HepG2 (cell line): Measurements from ENCODE around the gene DLG3. TPM values are rescaled to one million over a fixed set of nuclear protein-coding genes. Genes with fewer than 3 reads are reported as not detected.

Experiments
- ATAD3A ChIP-seq: sonication (generic); formaldehyde crosslinking; IDR thresholded peaks from 2 replicates; pipeline ENCODE4 v1.4.0; 2020; ENCODE audit warnings: missing genetic modification reagents
- BCL6 ChIP-seq: IDR thresholded peaks from 2 replicates; pipeline ENCODE4 v1.6.1; 2016; ENCODE audit warnings: missing genetic modification reagents, missing compliant biosample characterization
- ETV5 ChIP-seq: IDR thresholded peaks from 2 replicates; pipeline ENCODE4 v1.6.1; 2018; ENCODE audit warnings: missing biosample characterization, missing genetic modification reagents, inconsistent platforms, borderline replicate concordance
- GPN1 ChIP-seq: sonication (generic); formaldehyde crosslinking; IDR thresholded peaks from 2 replicates; pipeline ENCODE4 v1.5.1; 2020; ENCODE audit warnings: missing genetic modification reagents, borderline replicate concordance
- MZF1 ChIP-seq: sonication (generic); formaldehyde crosslinking; IDR thresholded peaks from 2 replicates; pipeline ENCODE4 v1.8.1; 2023; ENCODE audit warnings: mild to moderate bottlenecking, missing genetic modification reagents, borderline replicate concordance
- ZNF33A ChIP-seq: sonication (generic); formaldehyde crosslinking; IDR thresholded peaks from 2 replicates; pipeline ENCODE4 v1.5.1; 2020; ENCODE audit warnings: missing genetic modification reagents, mild to moderate bottlenecking, moderate library complexity, borderline replicate concordance
- polyA plus RNA-seq, 8 experiments: library from polyadenylated mRNA; depleted of rRNA in 3 of 8; stranded (reverse) in 7 of 8; unstranded in 1 of 8; fragments of >200 nt; fragmentation: Illumina TruSeq in 4 of 8; extraction: Trizol in 4 of 8; gene quantifications; 2 replicates each; pipeline versions ENCODE4 v1.2.1 to v1.2.3, GENCODE V29; 2011 to 2016; ENCODE audit warnings: low read depth in 4 of 8, missing spikeins in 1 of 8, mixed read lengths in 1 of 8; ENCODE audit not compliant: insufficient read depth in 1 of 8
- total RNA-seq, 5 experiments: library from RNA; depleted of rRNA; stranded (reverse); fragments of >200 nt; fragmentation: Illumina TruSeq; extraction: Trizol; gene quantifications; 2 replicates each; pipeline ENCODE4 v1.2.3, GENCODE V29; 2016; ENCODE audit warnings: low read depth in 1 of 5
- TF ChIP-seq, protein P1 (sequence below): sonication (generic); formaldehyde crosslinking; IDR thresholded peaks from 2 replicates; pipeline ENCODE4 v1.4.0; 2020; ENCODE audit warnings: missing genetic modification reagents
- TF ChIP-seq, protein P2 (sequence below): sonication (generic); formaldehyde crosslinking; IDR thresholded peaks from 2 replicates; pipeline ENCODE4 v1.4.0; 2020; ENCODE audit warnings: missing genetic modification reagents, mild to moderate bottlenecking, borderline replicate concordance
- TF ChIP-seq, protein P3 (sequence below): sonication (generic); formaldehyde crosslinking; conservative IDR thresholded peaks from 2 replicates; pipeline ENCODE4 v1.4.0; 2020; ENCODE audit warnings: mild to moderate bottlenecking, missing genetic modification reagents, moderate library complexity
- TF ChIP-seq, protein P4 (sequence below): sonication (generic); formaldehyde crosslinking; IDR thresholded peaks from 2 replicates; pipeline ENCODE4 v1.5.0; 2020; ENCODE audit warnings: mild to moderate bottlenecking, missing genetic modification reagents
- TF ChIP-seq, protein P5 (sequence below): sonication (generic); formaldehyde crosslinking; IDR thresholded peaks from 2 replicates; pipeline ENCODE4 v1.4.0; 2020; ENCODE audit warnings: missing genetic modification reagents

The DLG3 gene
- total and polyA plus RNA-seq, 2 of the 13 experiments (the other 11 are each of a cell fraction or from before 2014, with no cell fraction given) = 9.9 to 19.4 TPM

DNA sequence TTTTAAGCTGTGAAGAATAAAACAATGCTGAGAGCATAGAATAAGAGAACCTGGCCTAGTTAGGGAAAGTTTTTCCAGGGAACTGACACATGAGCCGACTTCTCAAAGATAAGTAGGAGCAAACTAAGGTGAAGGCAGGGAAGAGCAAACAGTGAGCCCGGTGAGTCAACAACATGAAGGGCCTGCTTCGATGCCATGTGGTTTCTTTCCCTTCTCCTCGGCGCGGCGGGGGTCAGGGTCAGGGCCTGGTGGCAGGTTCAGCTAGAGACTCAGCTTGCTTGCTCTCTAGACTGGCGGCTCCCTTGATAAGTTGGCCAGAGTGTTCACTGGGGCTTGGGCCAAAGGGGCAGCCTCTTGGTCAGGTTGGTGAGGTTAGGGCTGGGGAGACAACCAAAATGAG, 81.1 kb downstream of the DLG3 start (continued):
- TF ChIP-seq GPN1 (CRISPR knock-in tag) = no peak
- TF ChIP-seq, protein P1, sequence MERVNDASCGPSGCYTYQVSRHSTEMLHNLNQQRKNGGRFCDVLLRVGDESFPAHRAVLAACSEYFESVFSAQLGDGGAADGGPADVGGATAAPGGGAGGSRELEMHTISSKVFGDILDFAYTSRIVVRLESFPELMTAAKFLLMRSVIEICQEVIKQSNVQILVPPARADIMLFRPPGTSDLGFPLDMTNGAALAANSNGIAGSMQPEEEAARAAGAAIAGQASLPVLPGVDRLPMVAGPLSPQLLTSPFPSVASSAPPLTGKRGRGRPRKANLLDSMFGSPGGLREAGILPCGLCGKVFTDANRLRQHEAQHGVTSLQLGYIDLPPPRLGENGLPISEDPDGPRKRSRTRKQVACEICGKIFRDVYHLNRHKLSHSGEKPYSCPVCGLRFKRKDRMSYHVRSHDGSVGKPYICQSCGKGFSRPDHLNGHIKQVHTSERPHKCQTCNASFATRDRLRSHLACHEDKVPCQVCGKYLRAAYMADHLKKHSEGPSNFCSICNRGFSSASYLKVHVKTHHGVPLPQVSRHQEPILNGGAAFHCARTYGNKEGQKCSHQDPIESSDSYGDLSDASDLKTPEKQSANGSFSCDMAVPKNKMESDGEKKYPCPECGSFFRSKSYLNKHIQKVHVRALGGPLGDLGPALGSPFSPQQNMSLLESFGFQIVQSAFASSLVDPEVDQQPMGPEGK (CRISPR knock-in tag) = 0 out of 2 replicates have a peak, but pooled peaks have one; percentile 19
- TF ChIP-seq ZNF33A = no peak
- no peak for TF ChIP-seq ETV5 (CRISPR knock-in tag)
- TF ChIP-seq, protein P2, sequence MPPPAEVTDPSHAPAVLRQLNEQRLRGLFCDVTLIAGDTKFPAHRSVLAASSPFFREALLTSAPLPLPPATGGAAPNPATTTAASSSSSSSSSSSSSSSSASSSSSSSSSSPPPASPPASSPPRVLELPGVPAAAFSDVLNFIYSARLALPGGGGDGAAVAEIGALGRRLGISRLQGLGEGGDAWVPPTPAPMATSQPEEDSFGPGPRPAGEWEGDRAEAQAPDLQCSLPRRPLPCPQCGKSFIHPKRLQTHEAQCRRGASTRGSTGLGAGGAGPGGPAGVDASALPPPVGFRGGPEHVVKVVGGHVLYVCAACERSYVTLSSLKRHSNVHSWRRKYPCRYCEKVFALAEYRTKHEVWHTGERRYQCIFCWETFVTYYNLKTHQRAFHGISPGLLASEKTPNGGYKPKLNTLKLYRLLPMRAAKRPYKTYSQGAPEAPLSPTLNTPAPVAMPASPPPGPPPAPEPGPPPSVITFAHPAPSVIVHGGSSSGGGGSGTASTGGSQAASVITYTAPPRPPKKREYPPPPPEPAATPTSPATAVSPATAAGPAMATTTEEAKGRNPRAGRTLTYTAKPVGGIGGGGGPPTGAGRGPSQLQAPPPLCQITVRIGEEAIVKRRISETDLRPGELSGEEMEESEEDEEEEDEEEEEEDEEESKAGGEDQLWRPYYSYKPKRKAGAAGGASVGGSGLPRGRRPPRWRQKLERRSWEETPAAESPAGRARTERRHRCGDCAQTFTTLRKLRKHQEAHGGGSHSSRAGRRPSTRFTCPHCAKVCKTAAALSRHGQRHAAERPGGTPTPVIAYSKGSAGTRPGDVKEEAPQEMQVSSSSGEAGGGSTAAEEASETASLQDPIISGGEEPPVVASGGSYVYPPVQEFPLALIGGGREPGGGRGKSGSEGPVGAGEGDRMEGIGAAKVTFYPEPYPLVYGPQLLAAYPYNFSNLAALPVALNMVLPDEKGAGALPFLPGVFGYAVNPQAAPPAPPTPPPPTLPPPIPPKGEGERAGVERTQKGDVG = no peak
- peak; percentile 87 for TF ChIP-seq BCL6 (CRISPR knock-in tag)
- TF ChIP-seq, protein P3, sequence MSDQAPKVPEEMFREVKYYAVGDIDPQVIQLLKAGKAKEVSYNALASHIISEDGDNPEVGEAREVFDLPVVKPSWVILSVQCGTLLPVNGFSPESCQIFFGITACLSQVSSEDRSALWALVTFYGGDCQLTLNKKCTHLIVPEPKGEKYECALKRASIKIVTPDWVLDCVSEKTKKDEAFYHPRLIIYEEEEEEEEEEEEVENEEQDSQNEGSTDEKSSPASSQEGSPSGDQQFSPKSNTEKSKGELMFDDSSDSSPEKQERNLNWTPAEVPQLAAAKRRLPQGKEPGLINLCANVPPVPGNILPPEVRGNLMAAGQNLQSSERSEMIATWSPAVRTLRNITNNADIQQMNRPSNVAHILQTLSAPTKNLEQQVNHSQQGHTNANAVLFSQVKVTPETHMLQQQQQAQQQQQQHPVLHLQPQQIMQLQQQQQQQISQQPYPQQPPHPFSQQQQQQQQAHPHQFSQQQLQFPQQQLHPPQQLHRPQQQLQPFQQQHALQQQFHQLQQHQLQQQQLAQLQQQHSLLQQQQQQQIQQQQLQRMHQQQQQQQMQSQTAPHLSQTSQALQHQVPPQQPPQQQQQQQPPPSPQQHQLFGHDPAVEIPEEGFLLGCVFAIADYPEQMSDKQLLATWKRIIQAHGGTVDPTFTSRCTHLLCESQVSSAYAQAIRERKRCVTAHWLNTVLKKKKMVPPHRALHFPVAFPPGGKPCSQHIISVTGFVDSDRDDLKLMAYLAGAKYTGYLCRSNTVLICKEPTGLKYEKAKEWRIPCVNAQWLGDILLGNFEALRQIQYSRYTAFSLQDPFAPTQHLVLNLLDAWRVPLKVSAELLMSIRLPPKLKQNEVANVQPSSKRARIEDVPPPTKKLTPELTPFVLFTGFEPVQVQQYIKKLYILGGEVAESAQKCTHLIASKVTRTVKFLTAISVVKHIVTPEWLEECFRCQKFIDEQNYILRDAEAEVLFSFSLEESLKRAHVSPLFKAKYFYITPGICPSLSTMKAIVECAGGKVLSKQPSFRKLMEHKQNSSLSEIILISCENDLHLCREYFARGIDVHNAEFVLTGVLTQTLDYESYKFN (CRISPR knock-in tag) = peak; percentile 32; the same call in 1 of the 2 replicates
- TF ChIP-seq MZF1 (CRISPR knock-in tag) = no peak
- no peak for TF ChIP-seq ATAD3A (CRISPR knock-in tag)
- TF ChIP-seq, protein P4, sequence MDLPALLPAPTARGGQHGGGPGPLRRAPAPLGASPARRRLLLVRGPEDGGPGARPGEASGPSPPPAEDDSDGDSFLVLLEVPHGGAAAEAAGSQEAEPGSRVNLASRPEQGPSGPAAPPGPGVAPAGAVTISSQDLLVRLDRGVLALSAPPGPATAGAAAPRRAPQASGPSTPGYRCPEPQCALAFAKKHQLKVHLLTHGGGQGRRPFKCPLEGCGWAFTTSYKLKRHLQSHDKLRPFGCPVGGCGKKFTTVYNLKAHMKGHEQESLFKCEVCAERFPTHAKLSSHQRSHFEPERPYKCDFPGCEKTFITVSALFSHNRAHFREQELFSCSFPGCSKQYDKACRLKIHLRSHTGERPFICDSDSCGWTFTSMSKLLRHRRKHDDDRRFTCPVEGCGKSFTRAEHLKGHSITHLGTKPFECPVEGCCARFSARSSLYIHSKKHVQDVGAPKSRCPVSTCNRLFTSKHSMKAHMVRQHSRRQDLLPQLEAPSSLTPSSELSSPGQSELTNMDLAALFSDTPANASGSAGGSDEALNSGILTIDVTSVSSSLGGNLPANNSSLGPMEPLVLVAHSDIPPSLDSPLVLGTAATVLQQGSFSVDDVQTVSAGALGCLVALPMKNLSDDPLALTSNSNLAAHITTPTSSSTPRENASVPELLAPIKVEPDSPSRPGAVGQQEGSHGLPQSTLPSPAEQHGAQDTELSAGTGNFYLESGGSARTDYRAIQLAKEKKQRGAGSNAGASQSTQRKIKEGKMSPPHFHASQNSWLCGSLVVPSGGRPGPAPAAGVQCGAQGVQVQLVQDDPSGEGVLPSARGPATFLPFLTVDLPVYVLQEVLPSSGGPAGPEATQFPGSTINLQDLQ (CRISPR knock-in tag) = no peak
- TF ChIP-seq, protein P5, sequence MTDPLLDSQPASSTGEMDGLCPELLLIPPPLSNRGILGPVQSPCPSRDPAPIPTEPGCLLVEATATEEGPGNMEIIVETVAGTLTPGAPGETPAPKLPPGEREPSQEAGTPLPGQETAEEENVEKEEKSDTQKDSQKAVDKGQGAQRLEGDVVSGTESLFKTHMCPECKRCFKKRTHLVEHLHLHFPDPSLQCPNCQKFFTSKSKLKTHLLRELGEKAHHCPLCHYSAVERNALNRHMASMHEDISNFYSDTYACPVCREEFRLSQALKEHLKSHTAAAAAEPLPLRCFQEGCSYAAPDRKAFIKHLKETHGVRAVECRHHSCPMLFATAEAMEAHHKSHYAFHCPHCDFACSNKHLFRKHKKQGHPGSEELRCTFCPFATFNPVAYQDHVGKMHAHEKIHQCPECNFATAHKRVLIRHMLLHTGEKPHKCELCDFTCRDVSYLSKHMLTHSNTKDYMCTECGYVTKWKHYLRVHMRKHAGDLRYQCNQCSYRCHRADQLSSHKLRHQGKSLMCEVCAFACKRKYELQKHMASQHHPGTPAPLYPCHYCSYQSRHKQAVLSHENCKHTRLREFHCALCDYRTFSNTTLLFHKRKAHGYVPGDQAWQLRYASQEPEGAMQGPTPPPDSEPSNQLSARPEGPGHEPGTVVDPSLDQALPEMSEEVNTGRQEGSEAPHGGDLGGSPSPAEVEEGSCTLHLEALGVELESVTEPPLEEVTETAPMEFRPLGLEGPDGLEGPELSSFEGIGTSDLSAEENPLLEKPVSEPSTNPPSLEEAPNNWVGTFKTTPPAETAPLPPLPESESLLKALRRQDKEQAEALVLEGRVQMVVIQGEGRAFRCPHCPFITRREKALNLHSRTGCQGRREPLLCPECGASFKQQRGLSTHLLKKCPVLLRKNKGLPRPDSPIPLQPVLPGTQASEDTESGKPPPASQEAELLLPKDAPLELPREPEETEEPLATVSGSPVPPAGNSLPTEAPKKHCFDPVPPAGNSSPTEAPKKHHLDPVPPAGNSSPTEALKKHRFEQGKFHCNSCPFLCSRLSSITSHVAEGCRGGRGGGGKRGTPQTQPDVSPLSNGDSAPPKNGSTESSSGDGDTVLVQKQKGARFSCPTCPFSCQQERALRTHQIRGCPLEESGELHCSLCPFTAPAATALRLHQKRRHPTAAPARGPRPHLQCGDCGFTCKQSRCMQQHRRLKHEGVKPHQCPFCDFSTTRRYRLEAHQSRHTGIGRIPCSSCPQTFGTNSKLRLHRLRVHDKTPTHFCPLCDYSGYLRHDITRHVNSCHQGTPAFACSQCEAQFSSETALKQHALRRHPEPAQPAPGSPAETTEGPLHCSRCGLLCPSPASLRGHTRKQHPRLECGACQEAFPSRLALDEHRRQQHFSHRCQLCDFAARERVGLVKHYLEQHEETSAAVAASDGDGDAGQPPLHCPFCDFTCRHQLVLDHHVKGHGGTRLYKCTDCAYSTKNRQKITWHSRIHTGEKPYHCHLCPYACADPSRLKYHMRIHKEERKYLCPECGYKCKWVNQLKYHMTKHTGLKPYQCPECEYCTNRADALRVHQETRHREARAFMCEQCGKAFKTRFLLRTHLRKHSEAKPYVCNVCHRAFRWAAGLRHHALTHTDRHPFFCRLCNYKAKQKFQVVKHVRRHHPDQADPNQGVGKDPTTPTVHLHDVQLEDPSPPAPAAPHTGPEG (CRISPR knock-in tag) = no peak
